AML-193 (cell line): ENCODE results near the gene FGF14.

ENCODE experiments used
- DNase-seq, 2 experiments: peaks; one replicate each; lab custom pipeline; 2025; lab: John Stamatoyannopoulos, UW

Gene FGF14

DNA sequence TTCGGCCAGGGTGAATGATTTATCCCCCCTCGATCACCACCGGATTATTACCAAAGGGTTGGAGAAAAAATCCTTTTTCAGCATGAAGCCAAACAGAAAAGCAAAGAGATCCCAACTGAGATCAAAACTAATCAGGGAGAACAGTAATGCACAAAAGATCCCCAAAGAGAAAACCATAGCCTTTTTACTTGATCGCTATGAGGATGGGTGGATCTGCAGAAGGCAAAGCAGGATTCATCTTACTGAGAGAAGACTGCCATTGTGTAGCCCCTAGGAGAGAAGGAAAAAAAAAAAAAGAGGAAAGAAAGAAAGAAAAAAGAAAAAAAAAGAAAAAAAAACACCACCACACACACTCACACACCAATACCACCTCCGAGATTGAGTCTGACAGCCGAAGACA, at the start of gene FGF14:
Gene FGF14 (minus strand): TSS at position 283 of the 400 bp plus-strand sequence.
- DNase-seq: no peak

DNA sequence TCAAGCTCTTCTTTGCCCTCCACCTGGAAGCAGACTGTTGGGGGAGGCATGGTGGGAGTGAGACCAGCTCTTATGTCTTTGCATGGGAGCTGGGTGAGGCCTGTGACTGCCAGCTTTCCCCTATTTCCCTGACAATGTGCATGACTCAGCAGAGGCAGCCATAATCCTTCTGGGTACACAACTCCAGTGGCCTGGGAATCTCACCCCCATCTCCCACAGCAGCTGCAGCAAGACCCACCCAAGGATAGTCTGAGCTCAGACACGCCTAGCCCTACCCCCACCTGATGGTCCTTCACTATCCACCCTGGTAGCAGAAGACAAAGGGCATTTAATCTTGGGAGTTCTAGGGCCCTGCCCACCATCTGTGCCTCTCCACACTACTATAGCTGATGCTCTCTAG, 41.4 kb upstream of the FGF14 start:
- no peak for DNase-seq

DNA sequence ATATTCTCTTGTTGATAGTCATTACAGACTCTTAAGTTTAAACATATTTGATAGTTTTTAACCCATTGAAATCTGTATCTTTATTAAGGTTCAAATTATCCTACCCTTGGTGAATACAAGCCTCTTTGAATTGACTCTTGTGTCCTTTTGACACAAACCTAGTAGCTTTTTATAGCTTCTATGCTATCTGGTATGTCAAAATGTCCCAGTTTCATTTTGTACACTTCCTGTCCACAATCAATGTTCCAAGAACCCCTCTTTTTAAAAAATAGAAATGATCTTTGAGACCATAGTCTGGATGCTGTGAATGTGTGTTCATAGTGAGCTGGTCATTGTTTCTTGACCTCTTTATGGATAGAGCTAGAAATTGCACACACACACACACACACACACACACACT, 39.2 kb upstream of the FGF14 start:
- DNase-seq: no peak

DNA sequence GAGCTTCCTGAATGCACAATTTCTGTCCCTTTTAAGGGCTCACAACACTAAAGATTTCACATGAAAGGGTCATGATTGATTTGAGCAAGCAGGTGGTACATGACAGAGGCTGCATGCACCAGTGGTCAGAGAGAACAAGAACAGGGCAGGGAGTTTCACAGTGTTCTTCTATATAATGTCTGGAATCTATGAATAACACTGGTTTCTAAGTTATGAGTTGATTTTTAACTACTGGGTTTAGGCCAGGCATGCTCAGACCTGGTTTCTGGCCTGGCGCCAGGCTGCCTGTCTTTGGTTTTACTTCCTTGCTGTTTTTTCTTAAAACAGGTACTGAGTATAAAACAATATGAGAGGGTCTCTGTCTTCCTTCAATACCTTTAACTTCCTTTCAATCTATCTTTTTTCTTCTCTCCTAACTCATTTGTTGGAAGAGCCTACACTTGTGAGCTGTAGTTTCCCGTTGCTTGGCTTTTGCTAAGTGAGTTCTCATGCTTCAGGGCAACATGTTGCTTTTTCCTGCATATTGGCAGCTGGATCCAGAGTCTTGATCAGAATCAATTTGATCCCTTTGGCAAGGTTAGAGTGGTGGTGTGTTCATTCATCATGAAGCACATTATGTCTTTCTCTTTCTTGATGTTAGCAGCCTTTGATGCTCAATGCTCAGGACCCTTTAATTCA, 38.5 kb upstream of the FGF14 start:
- DNase-seq: no peak

DNA sequence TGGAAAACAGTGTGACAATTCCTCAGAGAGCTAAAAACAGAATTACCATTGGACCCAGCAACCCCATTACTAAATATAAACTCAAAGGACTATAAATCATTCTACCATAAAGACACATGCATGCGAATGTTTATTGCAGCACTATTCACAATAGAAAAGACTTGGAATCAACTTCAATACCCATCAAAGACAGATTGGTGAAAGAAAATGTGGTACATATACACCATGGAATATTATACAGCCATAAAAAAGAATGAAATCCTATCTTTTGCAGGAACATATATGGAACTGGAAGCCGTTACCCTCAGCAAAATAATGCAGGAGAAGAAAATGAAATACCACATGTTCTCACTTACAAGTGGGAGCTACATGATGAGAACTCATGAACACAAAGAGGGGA, 20.8 kb upstream of the FGF14 start:
- no peak for DNase-seq

DNA sequence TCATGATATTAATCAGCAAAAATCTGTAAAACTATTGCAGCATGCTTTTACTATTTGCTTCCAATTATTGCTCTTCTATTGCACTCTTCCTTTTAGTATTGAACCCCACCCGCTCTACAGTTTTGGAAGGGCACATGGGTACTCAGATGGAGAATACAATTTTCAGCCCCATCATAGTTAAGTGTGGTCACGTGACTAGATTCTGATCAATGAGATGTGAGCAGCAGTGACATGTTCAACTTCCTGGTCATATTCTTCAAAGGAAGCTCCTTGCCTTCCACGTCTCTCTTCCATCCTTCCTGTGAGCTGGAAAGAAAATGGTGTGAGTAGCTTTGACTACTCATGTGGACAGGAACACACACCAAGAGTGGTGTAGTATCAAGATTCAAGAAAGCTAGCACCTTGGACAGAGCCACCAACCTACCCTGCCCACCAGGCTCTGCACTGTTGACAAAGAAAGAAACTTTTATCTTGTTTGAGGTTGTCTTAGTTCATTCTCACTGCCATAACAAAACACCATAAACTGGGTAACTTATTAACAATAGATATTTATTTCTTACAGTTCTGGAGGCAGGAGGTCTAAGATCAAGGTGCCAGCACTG, 3.8 kb upstream of the FGF14 start:
- DNase-seq: no peak

DNA sequence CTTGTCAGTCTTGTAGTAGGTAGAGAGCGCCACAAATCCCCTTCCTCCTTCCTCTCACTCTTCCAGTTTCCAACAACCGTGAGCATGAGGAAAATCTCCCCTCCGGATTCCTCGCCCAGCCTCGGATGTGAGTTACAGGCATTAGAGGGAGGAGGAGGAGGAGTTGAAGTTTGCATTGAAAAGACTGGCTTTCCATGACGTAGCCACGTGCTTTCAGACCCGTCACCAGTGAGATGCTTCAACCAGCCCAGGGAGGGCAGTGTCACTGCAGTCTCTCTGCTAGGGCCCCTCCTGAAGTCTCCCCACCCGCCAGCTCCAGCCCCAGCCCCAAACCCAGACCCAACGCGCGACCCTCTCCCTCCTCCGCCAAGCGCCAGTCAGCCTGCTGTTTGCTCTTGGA, 442 bp upstream of the FGF14 start:
- DNase-seq: no peak

DNA sequence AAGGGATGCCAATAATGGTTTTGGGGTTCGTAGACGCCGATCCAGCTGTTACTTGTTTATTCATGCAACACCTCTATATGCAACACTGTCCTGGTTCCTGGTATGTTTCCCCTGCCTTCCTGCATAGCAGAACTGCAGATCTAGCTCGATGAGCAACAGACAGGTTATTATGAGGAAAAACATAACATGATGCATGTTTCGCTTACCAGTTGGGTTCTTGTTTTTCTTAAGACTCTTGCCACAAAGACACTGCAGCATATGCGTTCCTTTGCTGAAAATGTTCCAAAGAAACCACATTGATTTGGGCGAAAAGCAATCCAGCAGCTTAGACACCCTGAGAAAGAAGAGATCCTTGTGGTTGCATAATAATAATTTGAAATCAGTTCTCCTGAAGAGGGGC, 583 bp downstream of the FGF14 start:
- DNase-seq: no peak

DNA sequence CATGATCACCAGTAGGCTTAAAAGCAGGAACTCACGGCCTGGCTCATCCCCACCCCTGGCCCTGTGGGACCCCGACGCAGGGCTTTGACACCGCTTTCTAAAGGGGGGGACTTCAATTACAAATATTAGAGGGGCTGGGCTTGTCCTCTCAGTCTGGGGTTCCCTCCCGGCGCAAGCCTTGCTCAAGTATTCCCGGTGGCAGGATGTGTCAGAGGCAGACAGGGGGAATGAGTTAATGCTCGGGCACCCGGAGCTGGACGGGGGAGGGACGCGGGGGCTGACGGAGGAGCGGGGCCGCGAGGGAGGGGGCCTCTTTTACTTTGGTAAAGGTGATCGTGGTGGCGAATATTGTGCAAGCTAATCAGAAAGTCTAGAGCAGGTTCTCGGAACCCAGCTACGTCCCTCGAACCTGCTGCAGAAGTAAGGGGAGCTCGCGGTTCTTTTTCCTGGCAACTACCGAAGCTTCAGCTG, 1.1 kb downstream of the FGF14 start:
- DNase-seq: no peak

DNA sequence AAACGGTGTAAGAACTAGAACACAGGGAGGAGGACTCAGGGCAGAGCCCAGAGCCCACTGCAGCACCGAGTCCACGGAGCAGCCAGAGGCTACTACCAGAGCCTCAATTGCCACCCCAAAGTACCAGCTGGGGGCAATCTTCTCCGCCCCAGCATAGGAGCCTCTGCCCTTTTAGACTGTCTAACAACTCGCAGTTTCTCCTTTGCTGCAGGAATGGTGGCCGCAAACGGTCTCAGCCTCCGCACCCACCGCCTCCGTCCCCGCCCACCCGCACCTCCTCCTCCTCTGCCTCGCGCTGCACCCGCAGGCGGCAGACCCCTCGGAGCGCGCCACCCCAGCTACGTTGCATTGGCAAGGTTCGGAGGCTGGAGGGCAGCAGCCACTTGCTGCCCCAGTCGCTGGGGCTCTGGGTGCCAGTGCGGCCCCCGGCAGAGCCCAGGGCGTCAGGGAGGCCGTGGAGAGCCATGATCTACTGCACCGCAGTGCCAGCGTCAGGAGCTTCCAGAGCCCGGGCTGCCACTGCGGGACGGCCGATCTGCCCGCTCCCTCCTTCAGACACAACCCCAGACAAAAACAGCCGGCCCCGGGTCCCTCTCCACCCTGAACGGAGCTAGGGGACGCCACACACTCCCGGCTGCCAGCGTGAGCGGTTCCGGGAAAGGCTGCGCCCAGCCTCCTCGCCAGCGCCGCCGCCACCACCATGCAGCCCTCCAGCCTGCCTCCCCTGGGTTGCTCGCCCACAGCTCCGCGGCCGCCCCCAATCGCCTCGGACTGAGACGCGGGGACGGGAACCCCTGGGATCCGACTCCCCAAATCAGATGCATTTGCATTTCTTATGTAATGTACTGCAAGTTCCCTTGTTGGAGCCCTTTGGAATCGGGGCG, 1.8 kb downstream of the FGF14 start:
- DNase-seq: no peak

DNA sequence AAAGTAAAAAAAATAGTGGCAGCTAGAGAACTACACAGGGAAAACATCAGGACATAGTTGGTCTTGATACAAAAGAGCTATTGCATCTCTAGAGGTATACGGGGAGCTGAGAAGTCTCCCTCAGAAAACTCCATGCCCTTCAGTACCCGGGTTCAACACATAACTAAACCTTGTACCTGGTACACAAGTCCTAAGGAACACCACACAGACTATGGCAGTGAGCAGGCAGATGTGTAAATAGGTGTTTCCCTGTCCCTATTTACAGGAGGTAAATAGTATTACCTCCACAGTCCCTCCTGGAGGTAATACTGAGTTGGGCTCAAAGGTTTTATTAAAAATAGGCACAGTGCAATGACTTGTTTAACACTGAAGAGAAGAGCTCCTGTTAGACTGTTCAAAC, 5.9 kb downstream of the FGF14 start:
- no peak for DNase-seq

DNA sequence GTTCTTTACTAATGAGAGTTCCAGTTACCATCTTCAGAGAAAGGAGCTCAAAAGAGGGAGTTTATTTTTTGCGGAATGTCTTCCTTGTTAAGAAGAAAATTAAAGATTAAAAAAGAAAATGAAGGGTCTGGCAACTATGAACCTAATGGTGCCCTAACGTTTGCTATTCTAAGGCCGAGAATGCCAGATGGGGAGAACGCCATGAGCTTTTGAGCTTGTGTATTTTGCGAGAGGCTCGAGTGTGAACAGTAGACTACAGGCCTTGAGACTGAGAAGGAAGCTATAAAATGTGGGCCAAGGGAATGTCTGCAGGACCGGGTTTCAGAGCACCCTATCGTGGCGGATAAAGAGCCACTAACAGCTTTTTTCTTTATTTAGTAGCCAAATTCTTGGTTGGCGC, 6.7 kb downstream of the FGF14 start:
- no peak for DNase-seq

DNA sequence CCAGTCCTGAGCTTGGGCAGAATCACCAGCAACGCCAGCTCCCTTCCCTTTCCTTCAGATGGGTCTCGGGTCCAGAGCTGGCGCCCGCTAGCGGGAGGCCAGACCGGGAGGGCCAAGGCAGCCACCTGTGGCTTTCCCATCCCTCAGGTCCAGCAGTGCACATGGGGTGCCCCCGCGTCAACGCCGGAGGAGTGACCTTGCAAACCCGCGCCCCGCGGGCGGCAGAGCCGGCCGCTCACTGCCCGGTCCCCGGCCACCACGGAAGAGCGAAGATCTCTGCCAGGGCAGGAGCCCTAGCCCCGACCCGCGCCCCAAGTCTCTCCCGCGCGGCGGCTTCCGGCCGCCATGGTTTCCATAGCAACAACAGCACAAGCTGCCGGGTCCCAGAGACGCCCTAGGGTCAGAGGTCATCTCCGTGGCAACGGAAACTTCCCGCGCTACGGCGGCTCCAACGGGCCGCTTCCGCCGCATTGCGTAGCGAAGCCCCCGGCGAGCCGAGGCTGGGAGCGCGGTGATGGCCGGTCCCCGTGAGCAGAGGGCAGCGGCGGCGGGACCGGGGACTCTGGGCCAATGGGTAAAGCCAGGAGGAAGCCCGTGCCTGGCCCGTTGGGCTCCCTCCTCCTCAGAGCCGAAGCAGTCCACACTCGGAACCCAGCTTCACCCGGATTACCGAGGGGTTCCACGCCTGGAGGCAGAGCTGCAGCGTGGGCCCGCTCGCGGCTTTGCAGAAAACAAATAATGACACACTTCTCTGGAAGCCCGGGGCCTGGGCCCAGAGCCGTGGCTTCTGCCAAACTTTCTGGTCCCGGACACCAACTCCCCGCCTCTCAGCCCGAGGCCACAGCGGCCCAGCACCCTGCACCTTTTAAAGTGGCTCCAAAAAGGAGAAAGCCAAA, 7.4 kb downstream of the FGF14 start:
- peak; percentile 60 to 73 for DNase-seq

DNA sequence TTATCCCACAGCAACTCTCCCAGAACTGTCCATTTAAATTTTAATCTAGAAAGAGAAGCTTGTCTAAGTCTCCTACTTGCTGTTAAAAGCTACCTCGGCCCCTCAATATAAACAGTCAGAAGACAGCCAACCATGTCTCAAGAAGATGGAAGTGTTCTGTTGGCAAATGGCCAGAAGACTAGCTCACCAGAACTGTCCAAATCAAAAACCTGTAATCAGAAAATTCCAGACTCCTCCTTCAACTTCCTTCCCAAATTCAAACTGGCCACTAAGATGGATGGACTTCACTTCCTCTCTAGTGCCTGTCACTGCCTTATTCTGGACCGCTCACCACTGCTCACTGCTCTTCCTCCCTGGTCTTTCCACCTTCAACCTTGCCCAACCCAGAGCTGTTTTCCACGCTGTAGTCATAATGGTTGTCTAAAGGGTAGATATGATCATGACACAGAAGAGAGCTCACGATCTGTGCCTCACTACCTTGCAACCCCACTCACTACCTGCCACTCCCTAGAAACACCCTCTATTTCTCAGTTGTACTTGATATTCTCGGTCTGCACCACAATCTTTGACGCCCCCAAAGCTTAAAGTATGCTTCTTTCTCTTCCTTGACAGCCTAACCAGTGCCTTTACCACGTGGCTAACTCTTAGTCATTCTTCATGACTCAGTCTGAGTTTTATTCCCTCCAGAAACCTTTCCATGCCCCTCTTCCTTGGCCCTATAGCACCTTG, 9.2 kb downstream of the FGF14 start:
- no peak for DNase-seq

DNA sequence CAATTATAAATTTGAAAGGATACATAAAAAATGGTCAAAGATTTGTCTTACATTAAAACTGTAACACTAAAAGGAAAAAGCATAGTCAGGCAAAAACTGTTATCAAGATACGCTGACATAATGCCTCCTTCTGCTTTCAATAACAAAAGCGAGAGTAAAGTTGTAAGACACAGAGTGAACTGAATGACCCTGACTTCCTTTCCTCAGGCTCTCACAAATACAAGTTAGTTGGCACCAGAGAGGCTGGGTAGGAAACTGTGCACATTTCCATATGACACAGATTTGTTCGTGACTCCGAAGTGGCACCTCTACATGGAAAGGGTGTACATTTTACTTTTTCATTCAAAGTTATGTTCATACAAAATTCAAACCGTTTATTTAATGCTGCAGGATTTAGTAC, 15.4 kb downstream of the FGF14 start:
- no peak for DNase-seq

DNA sequence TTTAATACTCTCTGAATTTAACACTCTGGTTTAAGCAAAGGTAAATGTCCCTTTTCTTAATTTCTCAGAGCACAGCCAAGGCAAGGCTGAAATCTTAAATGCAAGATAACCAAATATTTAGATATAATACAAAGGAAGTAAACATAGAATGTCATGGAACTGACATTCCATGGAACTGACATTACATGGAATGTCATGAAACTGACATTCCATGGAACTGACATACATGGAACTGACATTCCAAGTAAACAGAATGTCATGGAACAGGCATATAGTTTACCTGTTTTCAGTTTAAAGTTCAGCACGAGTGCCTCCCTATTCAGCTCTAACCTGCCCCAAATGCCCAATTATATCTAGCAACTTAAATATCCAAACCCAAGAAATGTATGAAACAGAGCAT, 21.8 kb downstream of the FGF14 start:
- DNase-seq: no peak

DNA sequence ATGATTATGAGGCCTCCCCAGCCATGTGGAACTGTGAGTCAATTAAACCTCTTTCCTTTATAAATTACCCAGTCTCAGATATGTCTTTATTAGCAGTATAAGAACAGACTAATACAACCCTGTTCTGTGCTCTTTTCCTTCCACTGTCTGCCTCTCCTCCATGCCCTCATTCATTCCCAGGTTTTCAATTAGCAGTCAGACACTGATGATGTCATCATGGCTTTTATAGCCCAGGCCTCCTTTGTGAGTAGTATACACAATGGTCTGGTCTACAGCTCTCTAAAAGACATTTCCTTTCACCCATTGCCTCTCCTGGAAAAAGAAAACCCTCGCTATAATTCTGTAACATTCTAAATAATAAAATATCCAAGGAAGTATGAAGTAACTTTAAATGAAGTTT, 25.5 kb downstream of the FGF14 start:
- no peak for DNase-seq

DNA sequence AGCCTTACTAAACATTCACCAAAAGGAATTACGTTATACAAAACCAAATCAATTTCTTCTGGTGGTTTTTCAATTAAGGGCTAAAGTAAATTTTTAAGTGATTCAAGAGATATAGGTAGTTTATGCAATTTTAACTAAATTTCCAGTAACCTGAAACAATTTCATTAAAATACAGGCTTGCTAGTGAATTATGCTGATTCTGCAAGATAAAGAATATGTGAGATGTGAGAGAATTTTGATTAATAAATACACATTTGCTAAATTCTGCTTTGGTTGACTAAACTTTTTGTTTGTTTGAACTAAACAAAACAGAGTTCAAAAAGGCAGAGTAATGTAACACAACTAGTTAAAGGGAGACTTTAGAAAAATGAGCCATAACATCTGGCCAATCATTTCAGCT, 27.1 kb downstream of the FGF14 start:
- no peak for DNase-seq

DNA sequence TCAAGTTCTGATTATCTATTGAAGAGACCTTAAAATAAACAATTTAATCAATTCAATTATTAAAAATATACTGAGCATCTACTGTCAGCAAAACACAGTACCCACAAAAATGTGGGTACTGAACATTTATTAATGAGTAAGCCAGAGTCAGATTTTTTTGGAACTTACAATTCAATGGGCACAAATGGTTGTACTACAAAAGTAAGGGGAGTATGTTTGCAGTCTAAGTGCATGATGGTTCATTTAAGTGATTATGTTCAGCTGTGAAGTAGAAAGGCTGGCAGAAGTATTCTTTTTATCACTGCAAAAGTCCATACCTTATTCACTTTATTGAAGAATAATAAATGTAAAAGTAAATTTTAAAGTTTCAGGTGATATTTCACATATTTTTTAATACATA, 27.6 kb downstream of the FGF14 start:
- DNase-seq: no peak

DNA sequence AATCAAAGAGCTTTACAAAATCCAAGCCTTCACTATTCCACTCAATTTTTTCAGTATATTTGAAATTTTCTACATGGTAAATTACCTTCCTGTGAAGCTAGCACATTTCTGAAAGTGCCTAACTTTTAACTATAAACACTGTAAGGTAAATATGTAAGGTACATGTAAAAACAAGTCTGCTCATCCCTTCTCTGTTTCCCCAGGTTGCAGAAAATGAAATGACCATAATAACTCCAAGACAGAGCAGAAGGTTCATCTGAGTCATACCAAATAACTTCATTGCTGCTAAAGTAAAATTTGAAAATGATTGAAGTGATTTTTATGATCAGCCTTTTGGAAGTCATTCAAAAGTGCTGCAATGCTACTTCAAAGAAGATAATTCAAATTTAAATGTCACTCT, 28.6 kb downstream of the FGF14 start:
- DNase-seq: no peak

DNA sequence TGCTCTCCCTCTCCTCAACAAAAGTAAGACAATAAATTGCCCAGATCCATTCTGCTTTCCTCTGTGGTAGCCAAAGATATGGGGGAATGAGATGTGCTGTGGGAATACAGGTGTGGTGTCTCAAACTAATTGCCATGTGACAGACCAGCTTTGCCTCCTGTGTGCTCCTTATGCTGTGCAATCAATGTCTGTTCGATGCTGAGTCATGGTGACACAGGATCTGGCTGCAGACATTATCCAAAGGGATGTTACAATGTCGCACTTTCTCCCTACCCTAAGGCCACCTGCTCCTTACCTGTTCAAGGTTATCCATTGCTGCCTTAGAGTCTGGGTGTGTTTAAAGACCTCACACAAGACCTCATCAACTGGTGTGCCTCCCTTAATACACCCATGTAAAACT, 32.5 kb downstream of the FGF14 start:
- no peak for DNase-seq
